HL-60 (cell line): Measurements from ENCODE around the gene NDUFV2.

Experiments used
- DNase-seq, 2 experiments: peaks; one replicate each; pipeline ENCODE4 v3.0.0-alpha.2; 2010 to 2020; ENCODE audit warnings: low read depth in 1 of 2, low spot score in 1 of 2
- H3K27ac ChIP-seq: fragments of 250-450 bp; sonication (Bioruptor Pico); replicated peaks from 2 replicates; pipeline ENCODE4 v1.5.1; 2020; ENCODE audit warnings: mild to moderate bottlenecking, moderate library complexity
- H3K27me3 ChIP-seq: fragments of 250-450 bp; sonication (Bioruptor Pico); 2 replicates; pipeline ENCODE4 v1.5.1; 2021; ENCODE audit warnings: mild to moderate bottlenecking, moderate library complexity; ENCODE audit not compliant: insufficient read depth, poor library complexity, severe bottlenecking
- H3K4me3 ChIP-seq: replicated peaks from 2 replicates; pipeline ENCODE4 v1.5.1; 2011; ENCODE audit warnings: mild to moderate bottlenecking, control low read depth, low read length; ENCODE audit not compliant: insufficient read depth
- CTCF ChIP-seq: IDR thresholded peaks from one replicate; pipeline ENCODE4 v1.5.1; 2011; ENCODE audit warnings: low read length, control low read depth, inconsistent platforms; ENCODE audit not compliant: insufficient read depth
- GABPA ChIP-seq: IDR thresholded peaks from 2 replicates; pipeline ENCODE4 v1.6.1; 2012; ENCODE audit warnings: low read depth
- POLR2AphosphoS5 ChIP-seq: IDR thresholded peaks from 2 replicates; pipeline ENCODE4 v1.6.1; 2012; ENCODE audit warnings: low read depth
- REST ChIP-seq: IDR thresholded peaks from 2 replicates; pipeline ENCODE4 v1.6.1; 2012; ENCODE audit warnings: low read depth; ENCODE audit not compliant: insufficient replicate concordance
- SPI1 ChIP-seq: IDR thresholded peaks from 2 replicates; pipeline ENCODE4 v1.6.1; 2012; ENCODE audit warnings: low read depth, mild to moderate bottlenecking, borderline replicate concordance

NDUFV2 gene

GRCh38 chr18:9055626-9056025 lies 46.9 kb upstream of the NDUFV2 start:
- no peak for TF ChIP-seq CTCF
- TF ChIP-seq POLR2AphosphoS5, result no peak
- no peak for TF ChIP-seq SPI1
- no peak for TF ChIP-seq GABPA
- TF ChIP-seq REST, result no peak
- DNase-seq, result no peak
- no peaks in the 10 kb centered on the region for H3K27me3 ChIP-seq
- no peak overlapping the region for H3K4me3 ChIP-seq
- no peak overlapping the region for H3K27ac ChIP-seq

DNA sequence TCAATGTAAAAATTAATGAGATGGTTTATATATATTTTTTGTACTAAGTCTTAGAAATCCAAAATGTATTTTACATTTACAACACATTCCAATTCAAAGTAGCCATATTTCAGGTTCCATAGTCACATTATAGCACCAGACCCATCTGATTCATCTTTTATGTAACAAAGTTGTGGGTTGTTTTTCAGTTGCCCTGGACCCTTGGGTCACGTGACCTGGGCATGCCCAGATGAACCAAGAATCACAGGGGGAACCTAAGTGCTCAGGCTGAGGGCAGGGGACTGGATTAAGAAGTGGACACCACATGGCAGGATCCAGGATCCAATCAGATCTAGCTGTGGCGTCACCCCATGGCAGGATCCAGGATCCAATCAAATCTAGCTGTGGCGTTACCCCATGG lies 44.9 kb upstream of the NDUFV2 start:
- H3K27ac ChIP-seq, result no peak overlapping the region
- DNase-seq, result no peak
- TF ChIP-seq POLR2AphosphoS5, result no peak
- no peak for TF ChIP-seq CTCF
- TF ChIP-seq GABPA, result no peak
- TF ChIP-seq REST, result no peak
- no peak for TF ChIP-seq SPI1
- H3K27me3 ChIP-seq, result no peaks in the 10 kb centered on the region
- H3K4me3 ChIP-seq, result no peak overlapping the region

GRCh38 chr18:9058406-9058805 lies 44.1 kb upstream of the NDUFV2 start:
- Histone ChIP-seq H3K27me3 (no peaks in the 10 kb centered on the region), H3K4me3 (no peak overlapping the region), H3K27ac (no peak overlapping the region)
- no peak for DNase-seq
- TF ChIP-seq GABPA (no peak), REST (no peak)

- Histone ChIP-seq H3K4me3 (no peak overlapping the region), H3K27me3 (no peaks in the 10 kb centered on the region), H3K27ac (no peak overlapping the region)
- DNase-seq, result no peak
- no peak for TF ChIP-seq GABPA
- no peak for TF ChIP-seq SPI1
- no peak for TF ChIP-seq POLR2AphosphoS5
- TF ChIP-seq REST, result no peak
- TF ChIP-seq CTCF, result no peak
Measured at GRCh38 chr18:9062418-9062751, 40.1 kb upstream of the NDUFV2 start.
